NCI-H1105 (cell line): ENCODE measurements around the gene AFF3.

Experiments used
- DNase-seq: peaks from one replicate; lab custom pipeline; 2025; lab: John Stamatoyannopoulos, UW

AFF3 gene

DNA sequence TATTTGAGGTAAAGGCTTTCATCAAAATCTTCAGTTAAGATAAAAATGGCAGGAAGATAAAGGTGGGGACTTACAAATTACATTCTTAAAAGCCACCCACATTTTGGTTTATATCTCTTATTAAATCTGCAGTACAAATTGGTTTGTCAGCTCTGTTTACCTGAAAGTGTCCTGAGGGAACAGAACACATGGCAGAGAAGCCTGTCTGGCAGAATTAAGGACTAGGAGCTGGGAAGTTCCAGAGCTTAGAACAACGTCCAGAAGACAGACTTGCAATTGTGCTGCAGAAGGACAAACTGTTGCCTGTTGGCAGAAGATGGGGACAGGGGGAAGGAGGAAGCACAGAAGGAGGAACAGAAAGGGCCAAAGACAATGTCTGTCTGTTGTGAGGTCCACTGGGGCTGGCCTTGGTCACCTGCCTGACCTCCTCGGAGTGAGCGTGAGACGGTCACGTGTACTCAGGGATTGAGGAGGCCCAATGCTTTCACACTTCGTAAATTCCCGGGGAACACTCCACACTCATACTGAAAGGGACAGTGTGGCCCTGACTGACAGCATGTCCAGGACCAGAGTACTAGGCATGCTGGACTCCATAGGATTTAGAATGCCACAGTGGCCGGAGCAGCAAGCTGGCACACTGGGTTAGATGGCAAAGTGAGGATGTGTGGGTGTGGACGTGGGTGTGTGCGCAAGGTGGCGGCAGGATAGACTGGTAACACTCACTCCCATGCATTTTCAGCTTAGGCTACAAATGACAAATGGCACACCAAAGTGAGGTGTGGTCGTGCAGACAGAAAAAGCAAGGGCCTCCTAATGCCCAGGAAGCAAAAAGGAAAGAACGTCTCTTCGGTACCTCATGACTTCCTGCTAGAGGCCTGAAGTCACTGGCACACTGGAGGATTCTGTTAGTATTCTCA, 441.6 kb downstream of the AFF3 start:
- no peak for DNase-seq

- no peak for DNase-seq
Observed at GRCh38 chr2:99698896-99699295, 443.5 kb downstream of the AFF3 start.

GRCh38 chr2:99697811-99698568, 444.4 kb downstream of the AFF3 start:
- no peak for DNase-seq

DNA sequence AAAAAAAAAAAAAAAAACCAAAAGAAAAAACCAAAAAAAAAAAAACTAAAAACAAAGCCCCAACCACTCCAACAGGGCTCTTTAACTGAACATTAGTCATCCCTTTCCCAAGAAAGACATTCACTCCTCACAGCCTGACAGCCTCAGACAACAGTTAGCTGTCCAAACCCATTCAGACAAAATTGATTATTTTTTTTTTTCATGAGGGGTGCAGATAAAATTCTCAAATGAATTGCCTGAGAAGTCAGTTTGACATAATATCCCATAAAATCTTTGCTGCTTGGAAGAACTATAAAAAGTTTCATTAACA, 446.5 kb downstream of the AFF3 start:
- DNase-seq, result no peak

DNA sequence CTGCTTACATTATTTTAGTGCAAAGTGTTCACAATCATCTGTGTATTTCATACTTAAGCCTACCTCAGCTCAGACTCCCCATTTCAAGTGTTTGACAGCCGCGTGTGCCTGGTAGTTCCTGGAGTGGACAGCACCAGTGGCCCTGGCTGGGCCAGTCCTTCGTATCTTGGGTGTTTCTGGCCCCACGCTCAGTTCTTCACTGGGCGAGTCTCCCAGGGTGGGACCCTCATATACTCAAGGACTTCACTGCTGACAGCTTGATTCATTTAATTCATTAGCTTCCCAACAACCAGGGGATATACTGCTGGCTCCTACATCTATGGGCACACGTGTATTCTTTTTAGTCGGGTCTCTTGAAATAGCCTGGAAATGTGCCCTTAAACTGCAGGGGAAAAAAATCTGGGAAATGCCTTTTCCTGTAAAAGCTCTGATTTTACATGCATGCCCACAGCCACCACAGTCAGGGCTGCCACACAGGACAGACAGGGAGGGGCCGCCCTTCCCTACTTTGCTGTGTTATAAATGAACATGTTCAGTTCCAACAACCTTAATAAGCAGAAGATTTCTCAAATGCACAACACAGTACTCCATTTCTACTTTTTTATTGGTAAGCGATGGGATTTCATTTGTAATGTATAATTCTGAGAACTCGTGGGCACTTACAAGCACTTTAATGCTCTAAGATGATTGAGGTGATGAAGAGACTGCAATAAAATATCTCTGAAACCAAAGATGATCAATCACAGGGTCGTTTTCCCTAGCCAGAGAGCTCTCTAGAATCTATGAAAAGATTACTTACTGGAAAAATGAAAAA, 447.1 kb downstream of the AFF3 start:
- DNase-seq, result no peak

DNA sequence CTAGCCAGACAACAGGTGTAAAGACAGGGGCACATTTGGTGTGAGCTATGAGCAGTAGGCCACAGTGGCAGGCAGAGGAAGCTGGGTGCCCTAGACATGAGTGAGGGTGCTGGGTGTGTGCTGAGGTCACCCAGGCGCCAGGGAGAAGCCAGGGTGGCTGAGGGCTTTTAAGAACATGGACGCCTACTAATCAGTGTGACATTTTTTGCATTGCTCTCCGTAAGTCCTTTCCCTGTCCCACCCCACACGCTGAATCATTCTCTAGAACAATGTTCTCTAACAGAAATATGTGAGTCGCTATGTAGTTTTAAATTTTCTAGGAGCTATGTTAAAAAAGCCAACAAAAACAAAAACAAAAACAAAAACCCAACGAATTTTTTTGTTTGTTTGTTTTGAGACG, 448.1 kb downstream of the AFF3 start:
- DNase-seq, result no peak

GRCh38 chr2:99692785-99693184, 449.6 kb downstream of the AFF3 start:
- no peak for DNase-seq

- DNase-seq, result no peak
Observed at GRCh38 chr2:99691926-99692325, 450.5 kb downstream of the AFF3 start.

DNA sequence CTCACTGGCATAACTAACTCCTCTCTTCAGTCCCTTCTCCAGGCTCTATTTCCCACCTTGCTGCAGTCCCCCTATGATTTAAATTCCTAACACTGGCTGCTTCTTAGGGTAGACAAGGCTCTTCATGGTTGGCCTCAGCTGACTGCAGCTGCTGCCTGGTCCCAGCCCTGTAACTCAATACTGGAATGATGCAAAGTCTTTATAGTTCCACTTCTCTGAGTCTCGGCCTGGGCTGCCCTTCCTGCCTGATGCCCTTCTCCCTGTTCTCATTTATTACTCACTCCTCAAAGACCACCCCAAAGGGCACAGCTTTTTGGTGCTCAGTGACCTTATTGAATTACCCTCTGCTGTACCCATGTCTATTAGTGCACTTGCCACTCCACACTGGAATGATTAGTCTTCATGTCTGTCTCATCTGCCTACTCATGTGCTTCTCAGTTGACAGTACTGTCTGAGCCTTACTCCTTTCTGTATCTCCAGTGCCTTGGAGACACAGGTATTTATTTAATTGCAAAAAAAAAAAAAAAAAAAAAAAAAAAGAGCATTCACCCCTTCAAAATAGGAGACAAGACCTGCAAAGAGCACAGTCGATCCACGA, 453.1 kb downstream of the AFF3 start:
- DNase-seq, result no peak

DNA sequence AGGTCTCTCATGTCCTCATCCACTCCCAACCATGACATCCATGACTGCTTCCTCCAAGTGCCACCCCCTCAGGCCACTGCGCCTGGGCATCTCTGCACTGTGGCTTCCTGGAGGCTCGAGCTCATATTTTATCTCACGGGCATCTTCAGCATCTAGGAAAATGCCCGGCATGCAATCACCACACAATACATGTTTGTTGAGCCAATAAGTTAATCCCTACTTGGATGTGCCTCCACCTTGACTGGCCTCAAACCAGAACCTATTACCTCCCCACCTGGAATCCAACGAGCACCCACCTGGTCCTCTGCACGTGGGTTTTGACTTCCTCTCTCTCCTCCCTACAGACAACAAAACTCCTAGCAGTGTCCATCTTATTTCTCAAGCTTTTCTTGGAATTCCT, 453.7 kb downstream of the AFF3 start:
- DNase-seq, result no peak

GRCh38 chr2:99682275-99683060, 459.9 kb downstream of the AFF3 start:
- no peak for DNase-seq

DNA sequence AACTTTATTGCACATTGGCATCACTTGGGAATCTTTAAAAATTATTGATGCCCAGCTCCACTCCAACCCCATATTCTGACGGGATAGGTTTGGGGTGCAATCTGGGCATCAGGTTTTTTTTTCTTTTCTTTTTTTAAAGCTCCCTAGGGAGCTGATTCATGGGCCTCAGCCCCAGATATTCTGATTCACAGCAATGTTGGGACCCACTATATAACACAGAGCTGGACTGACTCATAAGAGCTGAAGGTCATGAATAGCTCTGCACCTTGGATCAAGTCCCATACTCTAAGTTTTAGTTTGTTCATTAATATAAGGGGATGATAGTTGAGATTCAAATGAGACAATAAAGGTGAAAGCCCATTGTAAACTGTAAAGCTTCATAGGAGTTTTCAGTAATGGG, 461.4 kb downstream of the AFF3 start:
- DNase-seq, result no peak

DNA sequence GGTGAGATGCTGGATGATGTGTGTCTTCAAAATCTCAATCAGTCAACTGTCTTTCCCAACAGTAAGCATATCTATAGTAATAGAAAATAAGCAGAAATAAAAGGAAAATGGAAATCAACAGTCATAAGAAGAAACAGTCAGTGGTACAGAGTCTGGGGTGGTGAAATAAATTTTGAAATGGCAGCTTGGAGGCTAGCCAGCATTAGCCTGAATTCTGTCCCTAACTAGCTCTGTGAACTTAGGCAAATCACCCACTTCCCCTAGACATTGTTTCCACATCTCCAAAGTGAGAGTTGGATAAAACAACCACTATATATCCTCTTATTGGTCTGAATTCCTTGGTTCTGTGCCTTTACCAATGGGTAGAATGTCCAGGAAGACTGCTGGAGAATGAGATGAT, 462.9 kb downstream of the AFF3 start:
- DNase-seq, result no peak

DNA sequence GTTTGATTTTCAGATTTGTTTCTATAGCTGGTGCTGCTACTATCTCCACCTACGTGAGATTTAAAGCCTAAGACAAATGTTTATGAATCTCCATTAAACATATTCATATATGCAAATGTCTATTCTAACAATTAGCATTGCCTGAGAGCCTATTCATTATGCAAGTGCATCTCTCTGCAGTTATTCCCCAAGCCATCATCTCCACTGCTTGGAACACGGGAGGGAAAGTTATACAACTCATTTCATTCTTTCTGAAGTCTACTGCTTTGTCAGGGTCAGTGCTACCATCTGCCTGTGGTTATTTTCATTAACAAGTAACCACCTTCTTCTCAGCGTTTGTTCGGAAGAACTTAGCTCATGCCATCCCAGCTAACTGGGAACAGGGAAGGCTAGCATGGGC, 463.8 kb downstream of the AFF3 start:
- DNase-seq, result no peak

GRCh38 chr2:99677814-99678213, 464.6 kb downstream of the AFF3 start:
- DNase-seq, result no peak

GRCh38 chr2:99675130-99675661, 467.2 kb downstream of the AFF3 start:
- DNase-seq, result no peak

DNA sequence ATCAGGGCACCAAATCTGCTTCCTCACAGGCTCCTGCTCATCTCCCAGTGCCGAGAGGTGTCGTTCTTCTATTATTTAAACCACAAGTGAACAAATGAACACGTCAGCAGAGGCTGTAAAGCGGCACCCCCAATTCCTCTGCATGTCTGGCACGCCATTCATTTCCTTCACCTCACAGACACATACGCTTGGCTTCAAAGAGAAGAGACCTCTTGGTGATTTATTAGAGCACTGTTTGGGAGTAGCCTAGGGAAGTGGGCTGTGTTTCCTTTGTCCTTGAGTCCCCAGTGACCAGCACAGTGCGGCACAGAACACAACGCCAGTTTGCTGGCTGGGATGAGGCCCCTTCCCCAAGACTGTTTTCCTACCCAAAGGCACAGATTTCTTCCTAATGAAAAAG, 468.3 kb downstream of the AFF3 start:
- no peak for DNase-seq

DNA sequence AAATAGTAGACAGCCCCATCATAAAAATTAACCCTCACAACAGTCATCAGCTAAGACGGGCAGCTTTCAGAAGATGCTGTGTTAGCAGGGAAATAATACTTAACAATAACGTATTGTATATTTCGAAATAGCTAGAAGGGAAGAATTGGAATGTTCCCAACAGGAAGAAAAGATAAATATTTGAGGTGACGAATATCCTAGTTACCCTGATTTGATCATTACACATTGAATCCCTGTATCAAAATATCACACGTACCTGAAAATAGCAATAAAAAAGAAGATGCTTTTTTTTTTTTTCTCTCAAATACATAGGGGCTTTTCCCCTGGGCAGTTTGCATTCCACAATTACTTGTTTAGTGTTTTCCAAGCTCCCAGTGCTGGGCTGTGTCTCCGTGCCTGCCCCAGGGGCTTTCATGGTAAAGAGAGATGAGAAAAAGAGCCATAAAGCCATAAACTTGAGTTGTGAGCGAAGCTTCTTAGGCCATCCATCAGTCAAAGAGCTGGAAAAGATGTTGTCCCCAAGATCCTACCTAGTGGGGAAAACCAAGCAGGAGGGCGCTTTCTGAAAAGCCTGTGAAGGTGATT, 469.5 kb downstream of the AFF3 start:
- no peak for DNase-seq

- no peak for DNase-seq
Observed at GRCh38 chr2:99670768-99671734, 471.3 kb downstream of the AFF3 start.

DNA sequence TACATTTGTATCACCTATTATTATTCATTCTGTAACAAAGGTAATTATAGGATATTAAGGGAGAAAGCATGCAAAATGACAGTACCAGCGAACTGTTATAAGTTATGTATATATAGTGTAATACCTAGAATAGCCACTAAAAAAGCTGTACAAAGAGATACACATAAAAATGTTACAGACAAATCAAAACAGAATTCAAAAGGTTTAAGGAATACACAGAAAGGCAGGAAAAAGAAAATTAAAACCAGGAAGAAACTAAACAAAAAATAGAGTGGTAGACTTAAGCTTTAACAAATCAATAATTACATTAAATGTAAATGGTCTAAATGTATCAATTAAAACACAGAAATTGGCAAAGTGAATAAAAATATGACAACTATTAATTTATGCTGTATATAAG, 476.1 kb downstream of the AFF3 start:
- no peak for DNase-seq
